Activated T-cell treated with anti-CD3 and anti-CD28 coated beads, Interleukin-2, amount 50 U/mL, for 4 hours (primary cell): Measurements from ENCODE around the gene ZNF282. TPM values are rescaled to one million over a fixed set of nuclear protein-coding genes. Genes with fewer than 3 reads are reported as not detected.

Source experiments
- total RNA-seq, 3 donors: library from RNA; stranded (reverse); gene quantifications; one replicate each; pipeline ENCODE4 v1.2.1, GENCODE V29; 2021

Gene ZNF282
- total RNA-seq, 3 donors from 2014 or later: 36.1 to 39.7 (median 38.3) TPM

Other genes with a start within 250 kb of the ZNF282 start
- 100 to 1,000 TPM; 124 to 134 (median 131) TPM for gene PDIA4, start 167.0 kb upstream of the ZNF282 start, total RNA-seq
- 1 to 10 TPM; 6.8 to 7.9 (median 7.3) TPM for gene ZNF786, start 104.8 kb upstream of the ZNF282 start, total RNA-seq
- under 1 TPM; 0.43 to 0.61 (median 0.43) TPM for gene ZNF425, start 69.2 kb upstream of the ZNF282 start, total RNA-seq
- gene ZNF398, start 48.1 kb upstream of the ZNF282 start, total RNA-seq: 10 to 100 TPM; 15.8 to 17.1 (median 16.3) TPM
- gene ZNF212, start 44.1 kb downstream of the ZNF282 start, total RNA-seq: 10 to 100 TPM; 19.3 to 22.4 (median 20.5) TPM
- 10 to 100 TPM; 24.0 to 28.5 (median 24.5) TPM for gene ZNF783, start 66.7 kb downstream of the ZNF282 start, total RNA-seq